HCT116 (cell line): ENCODE measurements around the gene CDKL1. TPM values are rescaled to one million over a fixed set of nuclear protein-coding genes. Genes with fewer than 3 reads are reported as not detected.

Experiments used
- ATAC-seq: fragments of 200-7000 bp; cut with Tn5 transposase; 2 replicates; pipeline ENCODE4 v1.9.1; 2020; ENCODE audit warnings: mild to moderate bottlenecking, moderate library complexity
- BruUV-seq: library from RNA; stranded (reverse); fragments of 400-500 nt; replicated peaks from 2 replicates; lab custom pipeline; 2021; lab: Mats Ljungman, UMichigan
- CTCF ChIA-PET: fragments of 300-600 bp; sonication (Branson Sonifier 250); formaldehyde crosslinking; loops from one replicate; lab custom pipeline; 2021; ENCODE audit warnings: antibody characterized with exemption; lab: Charles Lee
- POLR2A ChIA-PET: fragments of 300-600, 350-600 bp; sonication (Branson Sonifier 250); formaldehyde crosslinking; loops from one replicate; lab custom pipeline; 2021; ENCODE audit warnings: antibody characterized with exemption; lab: Charles Lee
- RAD21 ChIA-PET, 2 experiments: fragments of 300-600 bp; sonication (Branson Sonifier 250); formaldehyde crosslinking; loops; one replicate each; lab custom pipeline; 2023; ENCODE audit warnings: low total read pairs in 2 of 2; ENCODE audit not compliant: uncharacterized antibody in 2 of 2, unreplicated experiment in 2 of 2, low non-redundant PET in 1 of 2; lab: Charles Lee
- DNase-seq: peaks from one replicate; pipeline ENCODE4 v3.0.0-alpha.2; 2010; ENCODE audit warnings: low read depth, low spot score
- H2AFZ ChIP-seq: fragments of 200-600 bp; shearing (Covaris generic), sonication (generic); 2 replicates; pipeline ENCODE4 v1.6.1; 2017; ENCODE audit warnings: low read depth, mixed run types, mixed read lengths, antibody characterized with exemption, low read length; ENCODE audit not compliant: poor library complexity, severe bottlenecking
- H3K27ac ChIP-seq: 2 replicates; pipeline ENCODE4 v1.5.1; 2012; ENCODE audit warnings: low read depth, low read length
- H3K27me3 ChIP-seq: fragments of 200-600 bp; sonication (generic); 2 replicates; pipeline ENCODE4 v1.6.1; 2016; ENCODE audit warnings: mixed run types, low read length, mixed read lengths; ENCODE audit not compliant: insufficient read depth
- H3K36me3 ChIP-seq, 2 experiments: fragments of 200-500 bp in 1 of 2; fragments of 200-600 bp in 1 of 2; sonication (Bioruptor generic) in 1 of 2; sonication (generic) in 1 of 2; 2 replicates each; pipeline versions ENCODE4 v1.5.1 to v1.6.1; 2014 to 2016; ENCODE audit warnings: low read length in 2 of 2, inconsistent platforms in 1 of 2, mixed read lengths in 1 of 2, mixed run types in 1 of 2; ENCODE audit not compliant: insufficient read depth in 2 of 2, control insufficient read depth in 1 of 2
- H3K4me1 ChIP-seq, 2 experiments: fragments of 200-600 bp in 1 of 2; sonication (generic) in 1 of 2; 2 replicates each; pipeline versions ENCODE4 v1.5.1 to v1.6.1; 2012 to 2017; ENCODE audit warnings: low read length in 2 of 2, inconsistent platforms in 1 of 2, mild to moderate bottlenecking in 1 of 2, mixed read lengths in 1 of 2, mixed run types in 1 of 2, moderate library complexity in 1 of 2; ENCODE audit not compliant: insufficient read depth in 2 of 2, control insufficient read depth in 1 of 2
- H3K4me2 ChIP-seq: fragments of 200-600 bp; sonication (generic); 2 replicates; pipeline ENCODE4 v1.6.1; 2017; ENCODE audit warnings: mixed run types, low read length, mixed read lengths
- H3K4me3 ChIP-seq, 2 experiments: fragments of 200-600 bp in 1 of 2; sonication (generic) in 1 of 2; replicated peaks in 1 of 2; 2 replicates each; pipeline ENCODE4 v1.5.1; 2011 to 2016; ENCODE audit warnings: low read length in 2 of 2, control low read depth in 1 of 2, low read depth in 1 of 2, mild to moderate bottlenecking in 1 of 2, mixed read lengths in 1 of 2, mixed run types in 1 of 2
- H3K79me2 ChIP-seq: fragments of 200-600 bp; sonication (generic); 2 replicates; pipeline ENCODE4 v1.6.1; 2017; ENCODE audit warnings: mild to moderate bottlenecking, mixed run types, low read length, moderate library complexity, mixed read lengths; ENCODE audit not compliant: insufficient read depth
- H3K9ac ChIP-seq: fragments of 200-600 bp; sonication (generic); 2 replicates; pipeline ENCODE4 v1.6.1; 2016; ENCODE audit warnings: low read length, mixed read lengths
- H3K9me2 ChIP-seq: fragments of 200-600 bp; sonication (generic), shearing (Covaris generic); 2 replicates; pipeline ENCODE4 v1.6.1; 2017; ENCODE audit warnings: mixed run types, mild to moderate bottlenecking, moderate library complexity; ENCODE audit not compliant: insufficient read depth
- H3K9me3 ChIP-seq, 2 experiments: fragments of 200-500 bp in 1 of 2; fragments of 200-600 bp in 1 of 2; sonication (Bioruptor generic) in 1 of 2; sonication (generic) in 1 of 2; 2 replicates each; pipeline ENCODE4 v1.6.1; 2014 to 2017; ENCODE audit warnings: low read length in 2 of 2, mixed read lengths in 2 of 2, inconsistent platforms in 1 of 2, low read depth in 1 of 2, mild to moderate bottlenecking in 1 of 2, mixed run types in 1 of 2, moderate library complexity in 1 of 2; ENCODE audit not compliant: control insufficient read depth in 1 of 2, insufficient read depth in 1 of 2
- H4K20me1 ChIP-seq: fragments of 200-600 bp; sonication (generic), shearing (Covaris generic); 2 replicates; pipeline ENCODE4 v1.6.1; 2017; ENCODE audit warnings: mixed run types, mild to moderate bottlenecking, moderate library complexity; ENCODE audit not compliant: insufficient read depth
- CBX3 ChIP-seq: IDR thresholded peaks from 2 replicates; pipeline ENCODE4 v1.6.1; 2012; ENCODE audit warnings: low read depth
- EGR1 ChIP-seq: IDR thresholded peaks from 2 replicates; pipeline ENCODE4 v1.6.1; 2012; ENCODE audit warnings: low read depth
- EZH2phosphoT487 ChIP-seq: fragments of 200-600 bp; IDR thresholded peaks from 2 replicates; pipeline ENCODE4 v1.6.1; 2018; ENCODE audit warnings: antibody characterized with exemption, borderline replicate concordance
- POLR2AphosphoS5 ChIP-seq: IDR thresholded peaks from 2 replicates; pipeline ENCODE4 v1.6.1; 2011; ENCODE audit warnings: mild to moderate bottlenecking, low read depth, low read length, moderate library complexity
- RAD21 ChIP-seq: IDR thresholded peaks from 2 replicates; pipeline ENCODE4 v1.6.1; 2012; ENCODE audit warnings: low read depth, mild to moderate bottlenecking
- SIN3A ChIP-seq: IDR thresholded peaks from 2 replicates; pipeline ENCODE4 v1.6.1; 2012; ENCODE audit warnings: low read depth
- SRF ChIP-seq: IDR thresholded peaks from 2 replicates; pipeline ENCODE4 v1.6.1; 2012; ENCODE audit warnings: low read depth
- intact Hi-C: fragments of 100-400 bp; cut with micrococcal nuclease; formaldehyde crosslinking; loops from 2 replicates; pipeline ENCODE4 v1.10.0; 2022
- total RNA-seq: library from RNA; stranded (reverse); gene quantifications from one replicate; pipeline ENCODE4 v1.2.1, GENCODE V29; 2021; ENCODE audit not compliant: unreplicated experiment
- TF ChIP-seq, protein P1 (sequence below), 3 experiments: fragments of 200-600 bp in 1 of 3; sonication (generic) in 1 of 3; IDR thresholded peaks in 2 of 3; conservative IDR thresholded peaks in 1 of 3; 2 replicates each; pipeline ENCODE4 v1.5.1; 2012 to 2017; ENCODE audit warnings: low read depth in 2 of 3, low read length in 2 of 3, antibody characterized with exemption in 1 of 3, borderline replicate concordance in 1 of 3, control low read depth in 1 of 3, mild to moderate bottlenecking in 1 of 3, mixed read lengths in 1 of 3, mixed run types in 1 of 3, moderate library complexity in 1 of 3; ENCODE audit not compliant: insufficient read depth in 1 of 3

CDKL1 gene
- total RNA-seq, 1 experiment from 2014 or later = 7.1 TPM

DNA sequence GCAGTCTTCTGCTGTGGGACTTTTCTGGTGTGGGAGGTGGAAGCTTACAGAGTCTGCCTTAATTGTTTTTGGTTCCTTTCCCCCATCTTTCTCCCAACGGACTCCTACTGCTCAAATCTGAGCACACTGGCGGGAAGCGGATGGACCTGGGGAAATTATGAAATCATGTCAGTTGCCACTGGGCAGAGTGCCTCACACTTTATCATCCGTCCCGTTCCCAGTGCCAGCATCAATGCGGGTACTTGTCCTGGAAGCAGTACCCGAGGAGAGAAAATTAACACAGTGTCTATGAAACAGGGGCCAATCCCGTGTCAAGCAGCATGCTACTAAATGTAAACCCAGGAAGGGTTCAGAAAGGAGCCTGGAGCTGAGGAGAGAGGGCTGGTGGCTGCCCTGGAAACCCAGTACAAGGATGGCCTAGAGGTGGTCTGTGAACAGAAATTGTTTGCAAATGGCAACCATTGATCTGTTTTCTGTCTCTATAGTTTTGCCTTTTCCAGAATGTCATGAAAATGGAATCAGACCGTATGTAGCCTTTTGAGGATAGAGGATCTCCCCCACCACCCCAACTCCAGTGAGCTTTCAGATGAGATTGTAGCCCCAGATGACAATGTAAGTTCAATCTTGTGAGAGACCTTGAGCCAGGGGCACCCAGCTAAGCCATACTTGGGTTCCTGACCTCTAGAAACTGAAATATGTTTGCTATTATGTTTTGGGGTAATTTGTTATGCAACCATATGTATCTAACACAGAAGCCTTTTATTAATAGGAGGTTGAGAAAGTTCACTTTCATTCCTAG lies 908 bp upstream of the CDKL1 start:
- H3K27ac ChIP-seq = 0 out of 2 replicates have a peak overlapping the region, but pooled peaks have one; percentile 65
- intact Hi-C loops = loop anchor here (5.0 kb wide), 1 partner anchor 75 kb away; no protein-coding TSS in a partner anchor
- peak; percentile 5; the same call in 1 of the 2 replicates for ATAC-seq
- H3K9ac ChIP-seq = peak overlapping the region; percentile 75
- no peaks in the 10 kb centered on the region for H3K36me3 ChIP-seq
- H3K4me3 ChIP-seq = peak overlapping the region; percentile 54 to 67
- H2AFZ ChIP-seq = peak overlapping the region; percentile 76
- ChIA-PET RAD21 (no interaction called here), CTCF (interaction anchor here (1.5 kb wide), 1 partner anchor 77 kb away, joined by 4 read pairs; no protein-coding TSS in a partner anchor), POLR2A (interaction anchor here (1.2 kb wide), 1 partner anchor 535 kb away, joined by 3 read pairs; no protein-coding TSS in a partner anchor)
- H4K20me1 ChIP-seq = no peaks in the 10 kb centered on the region
- H3K9me2 ChIP-seq = no peaks in the 10 kb centered on the region
- no peak for DNase-seq
- H3K9me3 ChIP-seq = no peaks in the 10 kb centered on the region
- peak overlapping the region; percentile 84 for H3K4me2 ChIP-seq
- TF ChIP-seq CBX3 (no peak), POLR2AphosphoS5 (no peak), EGR1 (no peak)
- H3K27me3 ChIP-seq = no peaks in the 10 kb centered on the region
- H3K79me2 ChIP-seq = no peaks in the 10 kb centered on the region
- H3K4me1 ChIP-seq = peaks cover 10 to 26% of the 10 kb centered on the region in 2 experiments
- BruUV-seq = no TSS peak

DNA sequence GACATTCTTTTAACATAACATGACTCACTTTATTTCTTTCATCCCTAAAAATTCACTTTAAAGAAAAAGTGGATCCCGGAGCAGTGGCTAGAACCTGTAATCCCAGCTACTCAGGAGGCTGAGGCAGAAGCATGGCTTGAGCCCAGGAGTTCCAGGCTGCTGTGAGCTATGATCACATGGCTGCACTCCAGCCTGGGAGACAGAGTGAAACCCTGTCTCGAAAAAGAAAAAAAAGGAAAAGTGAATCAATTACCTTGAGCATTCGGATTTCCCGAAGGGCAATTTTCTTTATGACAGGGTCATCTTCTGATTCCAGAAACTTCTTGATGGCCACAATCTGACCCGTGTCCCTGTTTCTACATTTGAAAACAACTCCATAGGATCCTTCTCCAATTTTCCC lies 1.2 kb downstream of the CDKL1 start:
- H3K9me2 ChIP-seq = no peaks in the 10 kb centered on the region
- H3K27me3 ChIP-seq = no peaks in the 10 kb centered on the region
- DNase-seq (no peak), ATAC-seq (no peak)
- H3K4me3 ChIP-seq = no peak overlapping the region
- no peak overlapping the region for H3K9ac ChIP-seq
- peak overlapping the region; percentile 84 for H3K4me2 ChIP-seq
- RAD21 ChIA-PET = interaction anchor here in 1 of 2 experiments (1.2 kb wide), 1 partner anchor 74 kb away, joined by 4 read pairs; no protein-coding TSS in a partner anchor
- intact Hi-C loops = loop anchor here (5.0 kb wide), 1 partner anchor 73 kb away; no protein-coding TSS in a partner anchor
- H3K9me3 ChIP-seq = no peaks in the 10 kb centered on the region
- H3K4me1 ChIP-seq = peaks cover 10 to 26% of the 10 kb centered on the region in 2 experiments
- no peak overlapping the region for H3K27ac ChIP-seq
- POLR2A ChIA-PET = no interaction called here
- TF ChIP-seq EZH2phosphoT487 = no peak
- TF ChIP-seq, protein P1, sequence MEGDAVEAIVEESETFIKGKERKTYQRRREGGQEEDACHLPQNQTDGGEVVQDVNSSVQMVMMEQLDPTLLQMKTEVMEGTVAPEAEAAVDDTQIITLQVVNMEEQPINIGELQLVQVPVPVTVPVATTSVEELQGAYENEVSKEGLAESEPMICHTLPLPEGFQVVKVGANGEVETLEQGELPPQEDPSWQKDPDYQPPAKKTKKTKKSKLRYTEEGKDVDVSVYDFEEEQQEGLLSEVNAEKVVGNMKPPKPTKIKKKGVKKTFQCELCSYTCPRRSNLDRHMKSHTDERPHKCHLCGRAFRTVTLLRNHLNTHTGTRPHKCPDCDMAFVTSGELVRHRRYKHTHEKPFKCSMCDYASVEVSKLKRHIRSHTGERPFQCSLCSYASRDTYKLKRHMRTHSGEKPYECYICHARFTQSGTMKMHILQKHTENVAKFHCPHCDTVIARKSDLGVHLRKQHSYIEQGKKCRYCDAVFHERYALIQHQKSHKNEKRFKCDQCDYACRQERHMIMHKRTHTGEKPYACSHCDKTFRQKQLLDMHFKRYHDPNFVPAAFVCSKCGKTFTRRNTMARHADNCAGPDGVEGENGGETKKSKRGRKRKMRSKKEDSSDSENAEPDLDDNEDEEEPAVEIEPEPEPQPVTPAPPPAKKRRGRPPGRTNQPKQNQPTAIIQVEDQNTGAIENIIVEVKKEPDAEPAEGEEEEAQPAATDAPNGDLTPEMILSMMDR (IDR thresholded peaks at IDR 0.05 in 2 of 3, conservative IDR thresholded peaks at IDR 0.05 in 1 of 3; ENCODE audit: borderline replicate concordance in 1 of 3, insufficient read depth in 1 of 3, low read depth in 2 of 3, low read length in 2 of 3) = no peak
- no peak for TF ChIP-seq SIN3A
- TF ChIP-seq RAD21 = no peak
- no peak for TF ChIP-seq SRF
- H3K36me3 ChIP-seq = no peaks in the 10 kb centered on the region
- H4K20me1 ChIP-seq = no peaks in the 10 kb centered on the region
- CTCF ChIA-PET = no interaction called here
- no peaks in the 10 kb centered on the region for H3K79me2 ChIP-seq
- no peak overlapping the region for H2AFZ ChIP-seq
- BruUV-seq = TSS peak; percentile 47
